GM18505 (cell line): ENCODE measurements around the gene DCP1B.
"Not testable (repeated sequence)": the region's sequence is repeated elsewhere in the genome, so short reads cannot be mapped to it uniquely, and the experiment has no call there.

Experiments
- ATAC-seq: cut with Tn5 transposase; IDR thresholded peaks from one replicate; pipeline ENCODE4 v1.9.1; 2021; ENCODE audit not compliant: unreplicated experiment
- POLR2A ChIP-seq: IDR thresholded peaks from 4 replicates; pipeline ENCODE4 v1.6.1; 2011; ENCODE audit warnings: borderline replicate concordance; ENCODE audit not compliant: insufficient read depth, insufficient read length; ENCODE audit errors: extremely low read depth

Gene DCP1B

GRCh38 chr12:1977109-1977508 is 27.1 kb downstream of the DCP1B start:
- no peak for ATAC-seq
- TF ChIP-seq POLR2A = no peak

DNA sequence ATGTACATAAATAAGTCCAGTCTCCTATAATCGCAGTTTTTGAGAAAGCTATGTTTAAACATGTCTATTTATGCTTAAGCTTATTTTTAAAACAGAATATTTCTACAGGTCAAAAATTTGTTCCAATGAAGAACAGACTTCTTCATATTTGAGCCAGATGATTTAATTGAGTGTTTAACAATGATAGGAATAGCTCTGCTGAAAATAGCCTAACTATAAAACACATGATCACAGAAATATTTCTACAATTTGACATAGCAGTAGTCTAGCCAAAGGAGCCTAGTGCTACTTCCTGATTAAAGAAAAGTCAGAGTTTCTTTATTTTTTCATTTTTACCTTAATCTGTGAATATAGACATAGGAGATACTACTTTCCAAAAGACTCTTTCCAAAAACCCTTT is 29.4 kb downstream of the DCP1B start:
- ATAC-seq = no peak
- no peak for TF ChIP-seq POLR2A

DNA sequence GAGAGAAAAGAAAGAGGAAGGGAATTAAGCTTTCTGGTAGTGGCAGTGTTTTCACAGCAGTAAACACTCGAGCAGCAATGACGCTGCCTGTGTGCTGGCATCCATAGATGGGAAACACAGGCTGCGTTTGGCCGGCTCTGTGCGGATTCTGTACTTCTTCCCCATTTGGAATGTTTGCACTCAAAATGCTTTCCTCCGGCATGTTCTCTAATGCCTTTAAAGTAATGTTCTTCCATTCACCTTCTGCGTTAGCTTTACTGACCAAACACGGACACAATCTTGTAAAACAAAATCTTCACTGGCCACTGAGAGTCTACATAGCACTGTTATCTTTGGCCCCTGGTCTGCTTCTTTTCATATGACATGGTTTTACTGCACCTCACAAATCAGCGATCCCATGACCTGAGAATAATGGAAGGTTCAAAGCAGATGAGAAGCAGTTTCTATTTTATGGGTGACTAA is 31.4 kb downstream of the DCP1B start:
- ATAC-seq = no peak
- no peak for TF ChIP-seq POLR2A

DNA sequence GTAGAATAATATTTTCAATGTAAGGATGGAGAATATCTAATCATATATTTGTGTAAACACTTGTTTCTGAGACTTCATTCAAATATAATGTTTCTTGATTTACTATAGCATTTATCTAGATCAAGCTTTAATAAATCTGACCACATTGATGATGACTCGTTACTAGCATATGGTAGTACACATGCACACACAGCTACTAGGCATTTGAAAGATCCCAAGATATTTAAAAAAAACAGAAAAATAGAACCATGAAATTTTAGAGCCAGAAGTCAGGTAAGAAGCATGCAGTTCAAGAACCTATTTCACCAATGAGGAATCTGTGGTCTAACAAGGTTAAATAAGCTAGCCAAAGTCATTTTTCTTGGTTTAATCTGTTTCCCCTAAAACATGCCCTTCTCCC is 32.0 kb downstream of the DCP1B start:
- no peak for TF ChIP-seq POLR2A
- no peak for ATAC-seq

DNA sequence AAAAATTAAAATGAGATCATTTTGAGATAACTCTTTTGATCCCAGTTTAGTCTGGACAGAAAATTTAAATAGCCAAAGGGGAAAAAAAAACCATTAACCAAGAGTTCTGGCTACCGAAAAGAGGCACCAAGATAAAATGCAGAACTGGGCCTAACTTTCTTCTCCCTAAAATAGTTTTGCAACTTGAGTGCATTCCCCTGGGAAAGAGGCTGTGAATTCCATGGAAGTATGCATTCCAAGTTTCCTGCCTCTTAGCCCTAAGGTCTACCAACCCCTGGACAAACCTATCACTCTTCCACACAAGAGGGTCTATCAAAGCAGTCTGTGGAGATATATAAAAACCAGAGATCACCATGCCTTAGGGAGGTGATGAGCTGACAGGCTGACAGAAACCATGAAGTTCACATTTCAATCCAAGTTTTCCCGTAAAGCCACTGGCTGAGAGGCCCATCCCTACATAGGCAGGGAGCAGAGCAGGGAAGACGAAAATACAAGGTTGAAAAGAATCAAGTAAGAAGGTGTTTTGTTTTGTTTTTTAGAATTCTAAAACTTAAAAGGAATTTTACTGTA is 33.8 kb downstream of the DCP1B start:
- no peak for TF ChIP-seq POLR2A
- no peak for ATAC-seq

- TF ChIP-seq POLR2A = no peak
- ATAC-seq = no peak
Observed at GRCh38 chr12:1966561-1967226, 37.6 kb downstream of the DCP1B start.

GRCh38 chr12:1965916-1966315 is 38.3 kb downstream of the DCP1B start:
- no peak for TF ChIP-seq POLR2A
- no peak for ATAC-seq

GRCh38 chr12:1962051-1963020 is 41.9 kb downstream of the DCP1B start:
- ATAC-seq = no peak
- TF ChIP-seq POLR2A = no peak

DNA sequence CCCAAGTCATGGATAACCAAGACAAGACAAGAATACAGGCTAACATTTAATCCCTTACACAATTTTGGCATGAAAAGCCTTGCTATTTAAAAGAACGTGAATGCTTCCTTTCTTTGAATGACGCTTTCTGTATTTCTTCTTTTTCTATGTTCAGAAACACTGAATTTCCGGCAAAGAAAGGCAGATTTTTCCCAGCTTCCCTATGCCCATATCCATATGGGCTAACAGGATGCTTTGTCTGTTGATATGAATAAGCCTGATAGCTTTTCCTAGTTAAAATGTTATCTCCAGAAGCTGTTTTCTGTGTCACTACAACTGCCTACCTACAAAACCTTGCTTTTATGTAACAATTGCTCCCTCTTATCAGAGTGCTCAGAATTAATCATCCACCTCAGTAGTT is 47.5 kb downstream of the DCP1B start:
- ATAC-seq = no peak

DNA sequence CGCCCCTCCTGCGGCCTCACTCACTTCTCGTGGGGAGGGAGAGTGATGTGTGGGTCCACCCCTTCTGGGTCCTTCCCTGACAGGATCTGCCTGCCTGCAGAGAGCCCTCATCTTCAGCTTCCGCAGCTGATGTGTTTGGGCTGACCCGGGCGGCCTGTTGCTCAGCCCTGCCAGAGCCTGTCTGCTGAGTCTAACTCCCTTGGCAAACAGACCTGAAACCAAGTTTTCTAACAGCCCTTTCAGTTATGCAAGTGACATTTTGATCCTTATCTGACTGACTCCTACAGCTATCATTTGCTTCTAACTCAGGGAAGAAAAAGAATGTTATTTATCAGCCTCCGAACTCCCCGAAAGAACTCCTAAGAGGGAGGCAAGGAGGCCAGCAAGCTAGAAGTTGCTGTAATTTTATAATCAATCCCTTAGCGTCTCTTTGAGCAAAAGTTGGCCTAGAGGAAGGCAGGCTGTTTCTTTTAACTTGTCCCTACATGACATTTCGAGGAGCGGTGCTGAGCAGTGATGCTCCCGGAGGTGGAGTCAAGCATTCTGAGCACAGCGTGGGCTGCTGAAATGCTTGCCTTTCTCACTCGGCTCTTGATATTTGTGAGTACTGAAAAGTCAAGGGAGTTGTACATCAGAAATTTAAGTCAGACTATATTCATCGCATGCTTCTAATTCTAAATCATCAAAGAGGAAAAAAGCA is 54.3 kb downstream of the DCP1B start:
- no peak for TF ChIP-seq POLR2A
- ATAC-seq = no peak

More for the DNA sequence above, 47.5 kb downstream of the DCP1B start:
- no peak for TF ChIP-seq POLR2A

GRCh38 chr12:1948883-1949282 is 55.4 kb downstream of the DCP1B start:
- ATAC-seq = no peak
- no peak for TF ChIP-seq POLR2A

- no peak for TF ChIP-seq POLR2A
Observed at GRCh38 chr12:1947081-1947480, 57.2 kb downstream of the DCP1B start.

GRCh38 chr12:1946296-1946695 is 58.0 kb downstream of the DCP1B start:
- ATAC-seq = no peak
- no peak for TF ChIP-seq POLR2A

More at GRCh38 chr12:1947081-1947480, 57.2 kb downstream of the DCP1B start:
- ATAC-seq = no peak

DNA sequence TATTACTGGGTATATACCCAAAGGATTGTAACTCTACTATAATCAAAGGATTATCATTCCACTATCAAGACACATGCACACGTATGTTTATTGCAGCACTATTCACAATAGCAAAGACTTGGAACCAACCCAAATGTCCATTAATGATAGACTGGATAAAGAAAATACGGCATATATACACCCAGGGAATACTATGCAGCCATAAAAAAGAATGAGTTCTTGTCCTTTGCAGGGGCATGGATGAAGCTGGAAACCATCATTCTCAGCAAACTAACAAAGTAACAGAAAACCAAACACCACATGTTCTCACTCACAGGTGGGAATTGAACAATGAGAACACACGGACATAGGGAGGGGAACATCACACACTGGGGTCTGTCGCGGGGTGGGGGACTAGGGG is 58.8 kb downstream of the DCP1B start:
- not testable (repeated sequence) for ATAC-seq
